ENCODE measurements around the gene ZSCAN10. TPM values are rescaled to one million over a fixed set of nuclear protein-coding genes. Genes with fewer than 3 reads are reported as not detected.

ZSCAN10 gene
- total RNA-seq, 1 experiment from 2014 or later, result 0.76 TPM

GRCh38 chr16:3075523-3075915 is 23.6 kb downstream of the ZSCAN10 start:
- Histone ChIP-seq H3K27me3 (ENCODE audit: insufficient read depth, low read length) (no peaks in the 10 kb centered on the region), H3K9ac (ENCODE audit: low read length) (no peak overlapping the region), H4K20me1 (ENCODE audit: insufficient read depth) (no peaks in the 10 kb centered on the region), H3K4me2 (ENCODE audit: low read length) (no peak overlapping the region), H2AFZ (ENCODE audit: low read depth, low read length, poor library complexity, severe bottlenecking) (no peak overlapping the region), H3K79me2 (ENCODE audit: insufficient read depth, low read length) (no peaks in the 10 kb centered on the region), H3K27ac (ENCODE audit: low read depth, low read length) (no peak overlapping the region), H3K4me1 (ENCODE audit: control insufficient read depth in 1 of 2, insufficient read depth in 2 of 2, low read length in 2 of 2) (no peaks in the 10 kb centered on the region), H3K9me3 (ENCODE audit: control insufficient read depth in 1 of 2, insufficient read depth in 1 of 2, low read depth in 1 of 2, low read length in 2 of 2) (no peaks in the 10 kb centered on the region), H3K36me3 (ENCODE audit: control insufficient read depth in 1 of 2, insufficient read depth in 2 of 2, low read length in 2 of 2) (no peaks in the 10 kb centered on the region), H3K4me3 (replicated peaks in 1 of 2; ENCODE audit: low read depth in 1 of 2, low read length in 2 of 2) (no peak overlapping the region), H3K9me2 (ENCODE audit: insufficient read depth) (no peaks in the 10 kb centered on the region)
- ChIA-PET CTCF (no interaction called here), POLR2A (no interaction called here), RAD21 (ENCODE audit: low non-redundant PET in 1 of 2, low total read pairs in 2 of 2, uncharacterized antibody in 2 of 2, unreplicated experiment in 2 of 2) (no interaction called here)
- DNase-seq (ENCODE audit: low read depth, low spot score) (no peak), ATAC-seq (no peak)
- BruUV-seq (replicated peaks), result no TSS peak
- TF ChIP-seq ZNF274 (IDR thresholded peaks at IDR 0.05; ENCODE audit: low read depth, low read length) (no peak), YY1 (IDR thresholded peaks at IDR 0.05; ENCODE audit: extremely low read depth, insufficient replicate concordance, low read depth, low read length) (no peak), ZBTB33 (IDR thresholded peaks at IDR 0.05; ENCODE audit: extremely low read depth, insufficient replicate concordance, low read length) (no peak), CTCF (IDR thresholded peaks at IDR 0.05 in 2 of 3, conservative IDR thresholded peaks at IDR 0.05 in 1 of 3; ENCODE audit: borderline replicate concordance in 1 of 3, insufficient read depth in 1 of 3, low read depth in 2 of 3, low read length in 2 of 3) (no peak), POLR2AphosphoS5 (IDR thresholded peaks at IDR 0.05; ENCODE audit: low read depth, low read length) (no peak), JUND (IDR thresholded peaks at IDR 0.05) (no peak), FOSL1 (IDR thresholded peaks at IDR 0.05; ENCODE audit: low read depth) (no peak), EZH2 (IDR thresholded peaks at IDR 0.05) (no peak), POLR2A (IDR thresholded peaks at IDR 0.05; ENCODE audit: borderline replicate concordance, extremely low read depth, insufficient read depth, insufficient read length) (no peak), SIN3A (IDR thresholded peaks at IDR 0.05; ENCODE audit: low read depth) (no peak), CEBPB (IDR thresholded peaks at IDR 0.05; ENCODE audit: low read depth) (no peak), EGR1 (IDR thresholded peaks at IDR 0.05; ENCODE audit: low read depth) (no peak), TCF7L2 (IDR thresholded peaks at IDR 0.05; ENCODE audit: borderline replicate concordance, extremely low read depth, insufficient read depth, insufficient read length) (no peak), REST (IDR thresholded peaks at IDR 0.05; ENCODE audit: low read depth) (no peak), ATF3 (IDR thresholded peaks at IDR 0.05) (no peak), ELF1 (IDR thresholded peaks at IDR 0.05; ENCODE audit: borderline replicate concordance, low read depth) (no peak), SP1 (IDR thresholded peaks at IDR 0.05; ENCODE audit: low read depth) (no peak), SRF (IDR thresholded peaks at IDR 0.05; ENCODE audit: low read depth) (no peak)
- intact Hi-C loops (cut with micrococcal nuclease), result no loop called here

Measured in HCT116 (cell line).